K562 (cell line): ENCODE measurements around the gene IFITM2. TPM values are rescaled to one million over a fixed set of nuclear protein-coding genes. Genes with fewer than 3 reads are reported as not detected.

ENCODE experiments used
- ATAC-seq: fragments of 200-7000 bp; cut with Tn5 transposase; 3 replicates; pipeline ENCODE4 v1.9.1; 2020; ENCODE audit warnings: moderate library complexity
- BruUV-seq: library from RNA; stranded (reverse); fragments of 400-500 nt; replicated peaks from 2 replicates; lab custom pipeline; 2021; lab: Mats Ljungman, UMichigan
- CTCF ChIA-PET: fragments of 300-600 bp; formaldehyde crosslinking; extraction: SDS; loops from one replicate; lab custom pipeline; 2021; ENCODE audit warnings: low intra/inter-chr PET ratio; lab: Yijun Ruan, JAX
- POLR2A ChIA-PET: fragments of 300-600, 350-650 bp; sonication (Branson Sonifier 250); formaldehyde crosslinking; extraction: SDS; loops from one replicate; lab custom pipeline; 2021; ENCODE audit warnings: antibody characterized with exemption, inconsistent platforms; lab: Yijun Ruan, JAX
- DNase-seq, 4 experiments: peaks; one replicate each; pipeline versions ENCODE4 v3.0.0 to v3.0.0-alpha.2; 2011 to 2018; ENCODE audit warnings: low spot score in 3 of 4, mixed read lengths in 3 of 4; ENCODE audit errors: extremely low read depth in 1 of 4
- FAIRE-seq: peaks from 2 replicates; lab custom pipeline; 2011; peaks lifted over from hg19 to GRCh38; lab: Jason Lieb, UNC
- H2AFZ ChIP-seq: 2 replicates; pipeline ENCODE4 v1.6.0; 2011; ENCODE audit warnings: low read depth, low read length, control low read depth, inconsistent platforms
- H3K27ac ChIP-seq: fragments of 200-600 bp; 3 replicates; pipeline ENCODE4 v1.8.0; 2011; ENCODE audit warnings: low read depth, mild to moderate bottlenecking, control low read depth, inconsistent platforms, low read length, moderate library complexity, mixed read lengths; ENCODE audit errors: extremely low read depth
- H3K27me3 ChIP-seq, 2 experiments: fragments of 300-600 bp in 1 of 2; 2 replicates in 1 of 2; 3 replicates in 1 of 2; pipeline versions ENCODE4 v1.6.0 to v1.8.0; 2011; ENCODE audit warnings: inconsistent platforms in 2 of 2, low read length in 2 of 2, mild to moderate bottlenecking in 1 of 2, mixed read lengths in 1 of 2, moderate library complexity in 1 of 2; ENCODE audit not compliant: control insufficient read depth in 2 of 2, insufficient read depth in 2 of 2
- H3K36me3 ChIP-seq: fragments of 300-600 bp; 3 replicates; pipeline ENCODE4 v1.8.0; 2011; ENCODE audit warnings: mild to moderate bottlenecking, low read length, inconsistent platforms; ENCODE audit not compliant: control insufficient read depth, insufficient read depth
- H3K4me1 ChIP-seq, 2 experiments: fragments of 200-600 bp in 1 of 2; replicated peaks in 1 of 2; 2 replicates in 1 of 2; 3 replicates in 1 of 2; pipeline versions ENCODE4 v1.5.1 to v1.8.0; 2011; ENCODE audit warnings: inconsistent platforms in 2 of 2, low read length in 2 of 2, mild to moderate bottlenecking in 1 of 2, mixed read lengths in 1 of 2, moderate library complexity in 1 of 2; ENCODE audit not compliant: control insufficient read depth in 2 of 2, insufficient read depth in 2 of 2
- H3K4me2 ChIP-seq: 2 replicates; pipeline ENCODE4 v1.6.1; 2011; ENCODE audit warnings: low read length, control low read depth, inconsistent platforms, mixed read lengths; ENCODE audit not compliant: insufficient read depth
- H3K4me3 ChIP-seq: fragments of 200-600 bp; sonication (generic), shearing (Covaris generic); 2 replicates; pipeline ENCODE4 v1.5.1; 2016; ENCODE audit warnings: control low read depth, inconsistent platforms
- H3K79me2 ChIP-seq: fragments of 200-600 bp; 3 replicates; pipeline ENCODE4 v1.8.0; 2011; ENCODE audit warnings: low read length, inconsistent platforms; ENCODE audit not compliant: control insufficient read depth, insufficient read depth
- H3K9ac ChIP-seq, 2 experiments: 2 replicates each; pipeline versions ENCODE4 v1.6.0 to v1.6.1; 2011; ENCODE audit warnings: low read depth in 2 of 2, low read length in 2 of 2, control low read depth in 1 of 2, inconsistent platforms in 1 of 2, mild to moderate bottlenecking in 1 of 2, mixed read lengths in 1 of 2; ENCODE audit not compliant: insufficient read depth in 1 of 2
- H3K9me1 ChIP-seq: one replicate; pipeline ENCODE4 v1.6.0; 2011; ENCODE audit warnings: inconsistent platforms, mild to moderate bottlenecking, low read length, moderate library complexity; ENCODE audit not compliant: control insufficient read depth, insufficient read depth
- H3K9me3 ChIP-seq: replicated peaks from 2 replicates; pipeline ENCODE4 v1.5.1; 2011; ENCODE audit warnings: low read depth, low read length, inconsistent platforms; ENCODE audit not compliant: control insufficient read depth, insufficient read depth
- H4K20me1 ChIP-seq: replicated peaks from 2 replicates; pipeline ENCODE4 v1.6.1; 2011; ENCODE audit warnings: low read length, inconsistent platforms, mixed read lengths; ENCODE audit not compliant: control insufficient read depth, insufficient read depth
- GABPA ChIP-seq: fragments of 200-800 bp; sonication (Bioruptor generic); conservative IDR thresholded peaks from 2 replicates; pipeline ENCODE4 v1.6.1; 2016; ENCODE audit warnings: low read depth, missing genetic modification characterization, missing compliant biosample characterization
- ZBTB33 ChIP-seq: sonication (generic); formaldehyde crosslinking; IDR thresholded peaks from 2 replicates; pipeline ENCODE4 v1.8.1; 2023; ENCODE audit warnings: mild to moderate bottlenecking, missing genetic modification reagents
- WGBS: fragments of 100-300 bp; shearing (Covaris generic); methylation state at CpG from one replicate; pipeline ENCODE4 v1.1.6; 2016; ENCODE audit warnings: low coverage, mixed read lengths; ENCODE audit not compliant: insufficient coverage; ENCODE audit errors: missing lambda C conversion rate; 5-methylcytosine and 5-hydroxymethylcytosine counted together
- in situ Hi-C: fragments of 300-500 bp; cut with MboI; formaldehyde crosslinking; loops from 4 replicates; pipeline ENCODE4 v1.15.0; 2018; ENCODE audit warnings: inconsistent platforms, mixed read lengths
- intact Hi-C: fragments of 100-400 bp; cut with micrococcal nuclease; formaldehyde crosslinking; loops from 2 replicates; pipeline ENCODE4 v1.14.2; 2022
- polyA plus RNA-seq, 8 experiments: library from polyadenylated mRNA; depleted of rRNA in 4 of 8; stranded (reverse) in 5 of 8; unstranded in 3 of 8; fragments of >200 nt; fragmentation: Nextera tagmentation in 2 of 8; fragmentation: Illumina TruSeq in 1 of 8; extraction: Ambion mirVana in 2 of 8; extraction: Trizol in 1 of 8; gene quantifications; 2 replicates each; pipeline versions ENCODE4 v1.2.1 to v1.2.3, GENCODE V29; 2011 to 2014; ENCODE audit warnings: inconsistent platforms in 1 of 8, missing spikeins in 1 of 8
- total RNA-seq, 7 experiments: library from RNA; depleted of rRNA in 6 of 7; stranded (reverse); fragments of >200 nt in 6 of 7; fragmentation: Illumina TruSeq in 2 of 7; extraction: Trizol in 2 of 7; gene quantifications; 2 replicates each; pipeline versions ENCODE4 v1.2.1 to v1.2.3, GENCODE V29; 2011 to 2021; ENCODE audit warnings: low replicate concordance in 1 of 7

The IFITM2 gene
- total and polyA plus RNA-seq, 9 of the 15 experiments (the other 6 are each of a cell fraction or from before 2014, with no cell fraction given) = 52.8 to 4,872 (median 356) TPM

- ChIA-PET CTCF (interaction anchor here (0.9 kb wide), 1 partner anchor 52 kb away, joined by 3 read pairs; no protein-coding TSS in a partner anchor), POLR2A (interaction anchor here (1.2 kb wide), 1 partner anchor 8 kb away, joined by 3 read pairs; no protein-coding TSS in a partner anchor)
- WGBS = 96% methylated on average over 28 of the region's 52 CpGs
- no peak overlapping the region for H3K4me2 ChIP-seq
- H3K4me3 ChIP-seq = no peak overlapping the region
- peaks cover 11 to 45% of the 10 kb centered on the region in 2 experiments for H3K4me1 ChIP-seq
- no peak overlapping the region for H3K27ac ChIP-seq
- peaks cover 10% of the 10 kb centered on the region for H3K79me2 ChIP-seq
- no peaks in the 10 kb centered on the region for H3K9me1 ChIP-seq
- no peak for FAIRE-seq
- DNase-seq = no peak
- no peaks in the 10 kb centered on the region for H4K20me1 ChIP-seq
- TF ChIP-seq GABPA (tag) (no peak), ZBTB33 (peak; percentile 89)
- TF ChIP-seq, all 486 proteins: peak for 1
- Histone ChIP-seq H3K27me3 (no peaks in the 10 kb centered on the region), H3K36me3 (no peaks in the 10 kb centered on the region), H3K9ac (no peak overlapping the region), H2AFZ (no peak overlapping the region), H3K9me3 (no peaks in the 10 kb centered on the region; the same call in 1 of the 2 replicates)
- no peak for ATAC-seq
- BruUV-seq = no TSS peak
- intact Hi-C loops (loop anchor here (2.0 kb wide), 1 partner anchor 51 kb away; no protein-coding TSS in a partner anchor), in situ Hi-C loops (no loop called here)
These were observed 3.5 kb upstream of the IFITM2 start for GRCh38 chr11:304061-304506.
